HepG2 (cell line): Measurements from ENCODE around the gene ZNF575. TPM values are rescaled to one million over a fixed set of nuclear protein-coding genes. Genes with fewer than 3 reads are reported as not detected.
A peak's percentile ranks its signal among the peaks of the same experiment; 100 is the strongest.

Experiments used
- AGO1 ChIP-seq: fragments of 200-400 bp; formaldehyde crosslinking; IDR thresholded peaks from 2 replicates; pipeline ENCODE4 v1.6.1; 2017; ENCODE audit warnings: mild to moderate bottlenecking, low read depth, low read length, moderate library complexity; ENCODE audit not compliant: poor library complexity, severe bottlenecking
- AGO2 ChIP-seq: fragments of 200-400 bp; formaldehyde crosslinking; optimal IDR thresholded peaks from 2 replicates; pipeline ENCODE3; 2017; ENCODE audit warnings: mild to moderate bottlenecking, low read depth, low read length, moderate library complexity
- CC2D1A ChIP-seq: sonication (generic); formaldehyde crosslinking; IDR thresholded peaks from 2 replicates; pipeline ENCODE4 v1.8.1; 2023; ENCODE audit warnings: mild to moderate bottlenecking, missing genetic modification reagents
- MED13 ChIP-seq: sonication (generic); formaldehyde crosslinking; IDR thresholded peaks from 2 replicates; pipeline ENCODE4 v1.5.0; 2020; ENCODE audit warnings: missing genetic modification reagents
- STAT5B ChIP-seq: sonication (generic); formaldehyde crosslinking; IDR thresholded peaks from 2 replicates; pipeline ENCODE4 v1.4.0; 2020; ENCODE audit warnings: missing genetic modification reagents
- ZNF383 ChIP-seq: sonication (generic); formaldehyde crosslinking; IDR thresholded peaks from 2 replicates; pipeline ENCODE4 v1.4.0; 2020; ENCODE audit warnings: missing genetic modification reagents, mild to moderate bottlenecking, borderline replicate concordance
- ZNF766 ChIP-seq: sonication (generic); formaldehyde crosslinking; IDR thresholded peaks from 2 replicates; pipeline ENCODE4 v1.5.0; 2020; ENCODE audit warnings: missing genetic modification reagents, borderline replicate concordance
- ZNF782 ChIP-seq: sonication (generic); formaldehyde crosslinking; IDR thresholded peaks from 2 replicates; pipeline ENCODE4 v1.4.0; 2020; ENCODE audit warnings: missing genetic modification reagents, mild to moderate bottlenecking, borderline replicate concordance
- polyA plus RNA-seq, 8 experiments: library from polyadenylated mRNA; depleted of rRNA in 3 of 8; stranded (reverse) in 7 of 8; unstranded in 1 of 8; fragments of >200 nt; fragmentation: Illumina TruSeq in 4 of 8; extraction: Trizol in 4 of 8; gene quantifications; 2 replicates each; pipeline versions ENCODE4 v1.2.1 to v1.2.3, GENCODE V29; 2011 to 2016; ENCODE audit warnings: low read depth in 4 of 8, missing spikeins in 1 of 8, mixed read lengths in 1 of 8; ENCODE audit not compliant: insufficient read depth in 1 of 8
- total RNA-seq, 5 experiments: library from RNA; depleted of rRNA; stranded (reverse); fragments of >200 nt; fragmentation: Illumina TruSeq; extraction: Trizol; gene quantifications; 2 replicates each; pipeline ENCODE4 v1.2.3, GENCODE V29; 2016; ENCODE audit warnings: low read depth in 1 of 5
- TF ChIP-seq, protein P1 (sequence below): sonication (generic); formaldehyde crosslinking; IDR thresholded peaks from 2 replicates; pipeline ENCODE4 v1.4.0; 2020; ENCODE audit warnings: mild to moderate bottlenecking, missing genetic modification reagents
- TF ChIP-seq, protein P2 (sequence below): IDR thresholded peaks from 2 replicates; pipeline ENCODE4 v1.6.1; 2018; ENCODE audit warnings: missing genetic modification reagents
- TF ChIP-seq, protein P3 (sequence below): IDR thresholded peaks from 2 replicates; pipeline ENCODE4 v1.6.1; 2016; ENCODE audit warnings: missing compliant biosample characterization, missing genetic modification reagents, borderline replicate concordance
- TF ChIP-seq, protein P4 (sequence below): sonication (generic); formaldehyde crosslinking; IDR thresholded peaks from 2 replicates; pipeline ENCODE4 v1.5.1; 2020; ENCODE audit warnings: missing genetic modification reagents, mild to moderate bottlenecking, borderline replicate concordance
- TF ChIP-seq, protein P5 (sequence below): IDR thresholded peaks from 2 replicates; pipeline ENCODE4 v1.6.1; 2016

Gene ZNF575
- total and polyA plus RNA-seq, 2 of the 13 experiments (the other 11 are each of a cell fraction or from before 2014, with no cell fraction given): 0.17 to 0.27 TPM

DNA sequence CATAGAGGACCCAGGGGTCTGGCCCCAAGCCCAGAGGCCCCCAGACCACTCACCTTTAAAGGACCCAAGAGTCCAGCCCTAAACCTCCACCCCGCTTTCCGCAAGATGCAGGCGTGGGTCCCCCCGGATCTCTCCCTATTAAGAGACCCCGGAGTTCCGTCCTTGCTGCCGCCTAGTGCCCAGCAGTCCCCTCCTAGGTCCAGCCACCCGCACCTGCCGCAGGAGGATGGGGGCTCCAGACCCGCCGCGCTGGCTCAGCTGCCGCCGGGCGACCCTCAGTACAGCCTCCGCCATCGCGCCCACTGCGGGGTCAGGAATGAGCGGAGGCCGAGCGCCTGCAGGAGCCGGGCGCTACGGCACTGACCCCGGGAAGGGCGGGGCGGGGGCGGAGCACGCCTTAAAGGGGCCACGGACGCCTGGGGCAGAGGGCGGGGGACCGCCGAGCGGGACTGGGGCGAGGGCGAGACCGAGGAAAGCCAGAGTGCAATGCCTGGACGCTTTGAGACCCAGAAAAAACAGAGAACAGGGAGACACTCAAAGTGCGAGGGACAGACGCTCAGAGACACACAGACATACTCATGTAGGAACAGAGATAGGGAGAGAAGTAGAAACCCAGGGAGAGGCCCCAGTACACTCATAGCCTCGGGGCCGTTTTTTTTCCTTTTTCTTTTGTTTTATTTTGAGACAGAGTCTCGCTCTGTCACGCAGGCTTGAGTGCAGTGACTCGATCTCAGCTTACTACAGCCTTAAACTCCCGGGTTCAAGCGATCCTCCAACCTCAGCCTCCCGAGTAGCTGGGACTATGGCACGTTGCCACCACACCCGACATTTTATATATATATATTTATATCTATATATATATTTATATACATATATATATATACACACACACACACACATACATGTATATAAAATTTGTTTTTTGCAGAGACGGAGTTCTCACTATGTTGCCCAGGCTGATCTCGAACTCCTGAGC is 5.8 kb upstream of the ZNF575 start, which contains the start of gene ETHE1 (continued):
- TF ChIP-seq, protein P1, sequence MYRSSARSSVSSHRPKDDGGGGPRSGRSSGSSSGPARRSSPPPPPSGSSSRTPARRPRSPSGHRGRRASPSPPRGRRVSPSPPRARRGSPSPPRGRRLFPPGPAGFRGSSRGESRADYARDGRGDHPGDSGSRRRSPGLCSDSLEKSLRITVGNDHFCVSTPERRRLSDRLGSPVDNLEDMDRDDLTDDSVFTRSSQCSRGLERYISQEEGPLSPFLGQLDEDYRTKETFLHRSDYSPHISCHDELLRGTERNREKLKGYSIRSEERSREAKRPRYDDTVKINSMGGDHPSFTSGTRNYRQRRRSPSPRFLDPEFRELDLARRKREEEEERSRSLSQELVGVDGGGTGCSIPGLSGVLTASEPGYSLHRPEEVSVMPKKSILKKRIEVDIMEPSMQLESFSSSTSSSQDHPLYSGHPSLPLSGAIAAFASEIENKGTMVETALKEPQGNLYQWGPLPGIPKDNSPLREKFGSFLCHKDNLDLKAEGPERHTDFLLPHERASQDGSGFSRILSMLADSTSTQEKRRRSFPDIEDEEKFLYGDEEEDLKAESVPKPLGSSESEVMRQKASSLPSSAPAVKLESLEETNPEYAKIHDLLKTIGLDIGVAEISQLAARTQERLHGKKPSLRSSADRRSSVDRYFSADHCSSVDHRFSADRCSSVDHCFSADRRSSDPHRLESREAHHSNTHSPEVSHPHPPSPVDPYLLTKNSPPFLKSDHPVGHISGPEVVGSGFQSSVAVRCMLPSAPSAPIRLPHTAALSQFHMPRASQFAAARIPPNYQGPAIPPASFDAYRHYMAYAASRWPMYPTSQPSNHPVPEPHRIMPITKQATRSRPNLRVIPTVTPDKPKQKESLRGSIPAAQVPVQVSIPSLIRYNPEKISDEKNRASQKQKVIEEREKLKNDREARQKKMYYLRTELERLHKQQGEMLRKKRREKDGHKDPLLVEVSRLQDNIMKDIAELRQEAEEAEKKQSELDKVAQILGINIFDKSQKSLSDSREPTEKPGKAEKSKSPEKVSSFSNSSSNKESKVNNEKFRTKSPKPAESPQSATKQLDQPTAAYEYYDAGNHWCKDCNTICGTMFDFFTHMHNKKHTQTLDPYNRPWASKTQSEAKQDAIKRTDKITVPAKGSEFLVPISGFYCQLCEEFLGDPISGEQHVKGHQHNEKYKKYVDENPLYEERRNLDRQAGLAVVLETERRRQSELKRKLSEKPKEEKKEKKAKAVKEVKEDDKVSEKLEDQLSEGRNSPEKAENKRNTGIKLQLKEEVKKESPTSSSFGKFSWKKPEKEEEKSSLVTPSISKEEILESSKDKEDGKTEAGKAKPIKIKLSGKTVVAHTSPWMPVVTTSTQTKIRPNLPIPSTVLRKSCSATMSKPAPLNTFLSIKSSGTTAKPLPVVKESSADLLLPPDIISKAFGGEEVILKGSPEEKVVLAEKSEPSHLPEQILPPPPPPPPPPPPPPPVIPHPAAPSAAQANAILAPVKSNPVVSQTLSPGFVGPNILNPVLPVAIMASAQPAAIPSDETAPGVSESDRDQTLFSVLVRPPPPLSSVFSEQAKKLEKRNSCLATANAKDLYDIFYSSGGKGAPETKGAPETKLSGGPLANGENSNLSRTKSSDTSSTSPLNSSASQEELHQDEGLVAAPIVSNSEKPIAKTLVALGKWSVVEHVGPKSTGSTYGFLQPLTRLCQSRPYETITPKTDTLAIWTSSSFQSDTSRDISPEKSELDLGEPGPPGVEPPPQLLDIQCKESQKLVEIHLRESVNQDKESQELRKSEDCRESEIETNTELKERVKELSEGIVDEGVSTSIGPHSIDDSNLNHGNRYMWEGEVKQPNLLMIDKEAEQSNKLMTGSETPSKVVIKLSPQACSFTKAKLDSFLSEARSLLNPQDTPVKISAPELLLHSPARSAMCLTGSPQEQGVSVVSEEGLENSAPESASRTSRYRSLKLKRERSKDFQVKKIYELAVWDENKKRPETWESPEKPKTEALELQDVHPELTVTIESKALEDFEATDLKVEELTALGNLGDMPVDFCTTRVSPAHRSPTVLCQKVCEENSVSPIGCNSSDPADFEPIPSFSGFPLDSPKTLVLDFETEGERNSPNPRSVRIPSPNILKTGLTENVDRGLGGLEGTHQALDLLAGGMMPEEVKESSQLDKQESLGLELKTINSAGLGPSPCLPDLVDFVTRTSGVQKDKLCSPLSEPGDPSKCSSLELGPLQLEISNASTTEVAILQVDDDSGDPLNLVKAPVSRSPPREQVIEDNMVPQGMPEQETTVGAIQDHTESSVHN: no peak
- TF ChIP-seq AGO1 (no peak), STAT5B (CRISPR knock-in tag) (no peak), ZNF782 (CRISPR knock-in tag) (0 out of 2 replicates have a peak, but pooled peaks have one; percentile 67), ZNF766 (CRISPR knock-in tag) (no peak), AGO2 (peak; percentile 60), MED13 (CRISPR knock-in tag) (no peak), ZNF383 (CRISPR knock-in tag) (no peak), CC2D1A (no peak)
- TF ChIP-seq, protein P2, sequence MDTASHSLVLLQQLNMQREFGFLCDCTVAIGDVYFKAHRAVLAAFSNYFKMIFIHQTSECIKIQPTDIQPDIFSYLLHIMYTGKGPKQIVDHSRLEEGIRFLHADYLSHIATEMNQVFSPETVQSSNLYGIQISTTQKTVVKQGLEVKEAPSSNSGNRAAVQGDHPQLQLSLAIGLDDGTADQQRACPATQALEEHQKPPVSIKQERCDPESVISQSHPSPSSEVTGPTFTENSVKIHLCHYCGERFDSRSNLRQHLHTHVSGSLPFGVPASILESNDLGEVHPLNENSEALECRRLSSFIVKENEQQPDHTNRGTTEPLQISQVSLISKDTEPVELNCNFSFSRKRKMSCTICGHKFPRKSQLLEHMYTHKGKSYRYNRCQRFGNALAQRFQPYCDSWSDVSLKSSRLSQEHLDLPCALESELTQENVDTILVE: peak; percentile 42; the same call in 1 of the 2 replicates
- TF ChIP-seq, protein P3, sequence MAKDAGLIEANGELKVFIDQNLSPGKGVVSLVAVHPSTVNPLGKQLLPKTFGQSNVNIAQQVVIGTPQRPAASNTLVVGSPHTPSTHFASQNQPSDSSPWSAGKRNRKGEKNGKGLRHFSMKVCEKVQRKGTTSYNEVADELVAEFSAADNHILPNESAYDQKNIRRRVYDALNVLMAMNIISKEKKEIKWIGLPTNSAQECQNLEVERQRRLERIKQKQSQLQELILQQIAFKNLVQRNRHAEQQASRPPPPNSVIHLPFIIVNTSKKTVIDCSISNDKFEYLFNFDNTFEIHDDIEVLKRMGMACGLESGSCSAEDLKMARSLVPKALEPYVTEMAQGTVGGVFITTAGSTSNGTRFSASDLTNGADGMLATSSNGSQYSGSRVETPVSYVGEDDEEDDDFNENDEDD (CRISPR knock-in tag): peak; percentile 33; the same call in 1 of the 2 replicates
- TF ChIP-seq, protein P4, sequence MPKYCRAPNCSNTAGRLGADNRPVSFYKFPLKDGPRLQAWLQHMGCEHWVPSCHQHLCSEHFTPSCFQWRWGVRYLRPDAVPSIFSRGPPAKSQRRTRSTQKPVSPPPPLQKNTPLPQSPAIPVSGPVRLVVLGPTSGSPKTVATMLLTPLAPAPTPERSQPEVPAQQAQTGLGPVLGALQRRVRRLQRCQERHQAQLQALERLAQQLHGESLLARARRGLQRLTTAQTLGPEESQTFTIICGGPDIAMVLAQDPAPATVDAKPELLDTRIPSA: peak; percentile 88; the same call in 1 of the 2 replicates
- TF ChIP-seq, protein P5, sequence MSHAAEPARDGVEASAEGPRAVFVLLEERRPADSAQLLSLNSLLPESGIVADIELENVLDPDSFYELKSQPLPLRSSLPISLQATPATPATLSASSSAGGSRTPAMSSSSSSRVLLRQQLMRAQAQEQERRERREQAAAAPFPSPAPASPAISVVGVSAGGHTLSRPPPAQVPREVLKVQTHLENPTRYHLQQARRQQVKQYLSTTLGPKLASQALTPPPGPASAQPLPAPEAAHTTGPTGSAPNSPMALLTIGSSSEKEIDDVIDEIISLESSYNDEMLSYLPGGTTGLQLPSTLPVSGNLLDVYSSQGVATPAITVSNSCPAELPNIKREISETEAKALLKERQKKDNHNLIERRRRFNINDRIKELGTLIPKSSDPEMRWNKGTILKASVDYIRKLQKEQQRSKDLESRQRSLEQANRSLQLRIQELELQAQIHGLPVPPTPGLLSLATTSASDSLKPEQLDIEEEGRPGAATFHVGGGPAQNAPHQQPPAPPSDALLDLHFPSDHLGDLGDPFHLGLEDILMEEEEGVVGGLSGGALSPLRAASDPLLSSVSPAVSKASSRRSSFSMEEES (CRISPR knock-in tag): no peak
